AG09309 (cell line): ENCODE measurements around the gene TRMT11.

ENCODE experiments used
- DNase-seq: peaks from one replicate; pipeline ENCODE4 v3.0.0-alpha.2; 2010; ENCODE audit warnings: low read depth
- H3K4me3 ChIP-seq: 2 replicates; pipeline ENCODE4 v1.5.1; 2011; ENCODE audit warnings: mild to moderate bottlenecking, low read depth, low read length, moderate library complexity; ENCODE audit not compliant: control insufficient read depth
- CTCF ChIP-seq: IDR thresholded peaks from 2 replicates; pipeline ENCODE4 v1.5.1; 2011; ENCODE audit warnings: mild to moderate bottlenecking, low read depth, low read length, inconsistent platforms; ENCODE audit not compliant: insufficient read depth, control insufficient read depth; ENCODE audit errors: missing control alignments

The TRMT11 gene

GRCh38 chr6:125979101-125979500 lies 7.2 kb upstream of the TRMT11 start:
- DNase-seq = no peak
- H3K4me3 ChIP-seq = no peak overlapping the region
- no peak for TF ChIP-seq CTCF

- DNase-seq = no peak
- TF ChIP-seq CTCF = no peak
- no peak overlapping the region for H3K4me3 ChIP-seq
Observed at GRCh38 chr6:125981571-125982185, 4.7 kb upstream of the TRMT11 start.

GRCh38 chr6:125983246-125983945 lies 2.9 kb upstream of the TRMT11 start:
- no peak for TF ChIP-seq CTCF
- DNase-seq = peak; percentile 59
- no peak overlapping the region for H3K4me3 ChIP-seq

GRCh38 chr6:125984311-125984710 lies 2.0 kb upstream of the TRMT11 start:
- peak; percentile 39 for DNase-seq
- no peak for TF ChIP-seq CTCF
- no peak overlapping the region for H3K4me3 ChIP-seq

DNA sequence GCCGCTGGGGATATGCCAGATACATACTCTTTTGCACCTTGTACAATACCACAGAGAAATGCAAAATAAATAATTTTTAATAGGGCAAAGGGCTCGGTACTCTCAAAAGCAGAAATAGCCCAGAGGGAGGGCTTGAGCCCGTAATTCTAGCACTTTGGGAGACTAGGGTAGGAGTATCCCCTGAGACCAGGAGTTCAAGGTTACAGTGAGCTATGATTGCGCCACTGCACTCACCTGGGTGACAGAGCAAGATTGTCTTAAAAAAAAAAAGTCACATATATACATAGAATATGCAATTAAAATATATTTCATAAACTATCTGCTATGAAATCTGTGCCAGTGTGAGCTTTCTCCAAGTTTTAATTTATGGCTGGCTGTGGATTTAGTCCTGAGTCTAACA lies 818 bp upstream of the TRMT11 start:
- DNase-seq = no peak
- TF ChIP-seq CTCF = no peak
- peak overlapping the region; percentile 73 for H3K4me3 ChIP-seq

DNA sequence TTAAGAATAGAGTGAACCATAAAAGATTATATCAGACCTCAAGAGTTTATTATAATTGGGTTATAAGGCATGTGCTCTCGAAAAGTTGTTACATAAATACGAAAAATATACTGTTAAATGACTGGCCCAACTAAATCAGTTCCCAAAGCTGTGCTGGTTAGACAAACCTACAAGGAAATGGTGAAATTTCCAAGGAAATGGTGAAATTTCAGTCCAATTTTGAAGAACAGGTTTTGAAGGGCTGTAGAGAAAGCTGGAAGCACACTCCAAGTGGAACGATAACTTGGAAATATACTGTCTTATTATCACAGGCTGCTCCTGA lies 400 bp upstream of the TRMT11 start:
- peak overlapping the region; percentile 73 for H3K4me3 ChIP-seq
- no peak for DNase-seq
- no peak for TF ChIP-seq CTCF
